A204.1 (cell line): ENCODE data around the gene PRKAA2.

Experiments used
- FAIRE-seq: peaks from 2 replicates; lab custom pipeline; 2012; peaks lifted over from hg19 to GRCh38; lab: Jason Lieb, UNC

The PRKAA2 gene

GRCh38 chr1:56654126-56654923, 9.2 kb downstream of the PRKAA2 start:
- FAIRE-seq: no peak

DNA sequence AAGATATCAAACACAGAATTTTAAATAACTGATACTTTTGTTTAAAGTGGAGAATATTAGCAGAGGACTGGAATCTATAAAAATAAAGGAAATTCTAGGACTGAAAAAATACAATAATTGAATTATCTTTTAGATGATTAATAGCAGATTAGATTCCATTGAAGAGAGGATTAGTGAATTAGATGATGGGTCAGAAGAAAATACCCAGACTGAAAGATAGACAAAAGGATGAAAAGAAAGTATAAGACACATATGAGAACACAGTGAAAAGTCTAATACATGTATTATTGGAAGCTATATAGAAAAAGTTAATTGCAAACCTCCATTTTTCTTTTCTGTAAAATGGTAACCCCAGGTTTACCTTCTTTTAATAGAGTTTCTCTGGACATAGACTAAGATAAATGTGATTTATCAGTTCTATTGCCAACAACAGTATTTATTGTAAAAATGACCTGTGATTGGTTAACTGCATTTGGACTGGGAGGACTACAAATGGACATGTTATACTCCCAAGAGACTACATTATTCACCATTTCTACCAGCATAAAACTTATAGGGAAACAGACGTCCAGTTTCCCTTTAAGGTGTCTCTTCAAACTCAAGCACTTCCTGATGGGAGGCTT, 11.0 kb downstream of the PRKAA2 start:
- no peak for FAIRE-seq

- no peak for FAIRE-seq
Measured at GRCh38 chr1:56658254-56658653, 13.1 kb downstream of the PRKAA2 start.

GRCh38 chr1:56660293-56660692, 15.2 kb downstream of the PRKAA2 start:
- FAIRE-seq: no peak

DNA sequence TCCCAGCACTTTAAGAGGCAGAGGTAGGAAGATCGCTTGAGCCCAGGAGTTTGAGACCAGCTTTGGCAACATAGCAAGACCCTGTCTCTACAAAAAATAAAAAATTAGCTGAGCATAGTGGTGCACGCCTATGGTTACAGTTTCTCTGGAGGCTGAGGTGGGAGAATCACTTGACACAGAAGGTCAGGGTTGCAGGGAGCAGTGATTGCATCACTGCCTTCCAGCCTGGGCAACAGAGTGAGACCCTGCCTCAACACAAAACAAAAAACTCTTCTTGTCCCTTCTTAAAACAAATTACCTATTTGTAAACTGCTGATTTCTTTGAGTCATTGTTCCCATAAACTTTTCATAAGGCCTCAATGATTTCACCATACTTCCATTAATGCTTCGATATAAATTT, 18.7 kb downstream of the PRKAA2 start:
- no peak for FAIRE-seq

DNA sequence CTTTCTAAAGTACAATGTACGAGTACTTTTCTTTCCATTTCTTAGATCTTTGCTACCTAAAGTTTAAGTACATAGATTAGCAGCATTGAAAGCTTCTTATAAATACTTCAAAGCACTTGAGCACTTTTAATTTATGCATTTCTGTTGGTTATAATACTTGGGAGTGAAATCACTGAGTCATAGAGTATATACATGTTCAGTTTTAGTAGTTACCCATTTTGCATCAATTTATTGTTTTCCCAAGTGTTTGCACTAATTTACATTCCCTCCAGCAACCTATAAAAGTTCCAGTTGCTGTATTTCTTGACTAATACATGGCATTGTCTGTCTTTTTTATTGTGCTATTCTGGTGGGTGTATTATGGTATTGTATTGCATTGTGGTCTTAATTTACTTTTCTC, 20.3 kb downstream of the PRKAA2 start:
- FAIRE-seq: no peak

GRCh38 chr1:56666112-56666608, 21.0 kb downstream of the PRKAA2 start:
- FAIRE-seq: no peak

DNA sequence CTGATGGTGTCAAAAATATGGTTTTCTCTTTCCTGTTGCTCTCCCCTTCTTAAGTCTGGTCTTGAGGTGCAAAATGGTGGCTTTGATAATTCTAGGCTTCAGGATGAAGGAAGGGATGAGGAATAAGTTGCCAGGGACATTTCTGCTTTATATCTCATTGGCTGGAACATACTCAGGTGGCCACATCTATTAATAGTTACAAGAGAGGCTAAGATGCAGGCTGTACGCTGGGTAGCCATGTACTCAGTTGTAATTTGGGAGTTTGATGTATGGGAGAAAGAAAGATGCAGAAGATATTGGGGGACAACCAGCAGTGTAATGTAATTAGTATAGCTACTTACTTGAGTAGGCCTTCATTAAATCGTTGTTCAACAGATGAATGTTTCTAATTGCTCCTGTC, 25.2 kb downstream of the PRKAA2 start:
- FAIRE-seq: no peak

- no peak for FAIRE-seq
Measured at GRCh38 chr1:56671085-56671484, 26.0 kb downstream of the PRKAA2 start.

DNA sequence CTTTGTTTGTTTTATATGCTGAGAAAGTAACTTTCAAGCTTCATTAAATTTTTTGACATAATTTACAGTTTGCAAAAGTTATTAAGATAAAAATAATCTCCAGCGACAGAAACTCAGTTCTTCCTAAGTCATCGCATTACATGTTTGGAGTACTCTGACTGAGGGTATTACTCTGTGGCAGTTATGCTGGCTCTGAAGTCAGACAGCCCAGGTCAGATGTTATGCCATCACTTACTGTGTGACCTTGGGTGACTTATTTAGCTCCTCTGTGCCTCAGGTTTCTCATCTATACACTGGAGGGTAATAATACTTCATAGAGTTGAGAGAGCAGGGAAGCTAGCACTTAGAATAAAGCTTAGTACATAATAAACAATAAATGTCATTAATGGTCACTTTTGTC, 26.4 kb downstream of the PRKAA2 start:
- no peak for FAIRE-seq

DNA sequence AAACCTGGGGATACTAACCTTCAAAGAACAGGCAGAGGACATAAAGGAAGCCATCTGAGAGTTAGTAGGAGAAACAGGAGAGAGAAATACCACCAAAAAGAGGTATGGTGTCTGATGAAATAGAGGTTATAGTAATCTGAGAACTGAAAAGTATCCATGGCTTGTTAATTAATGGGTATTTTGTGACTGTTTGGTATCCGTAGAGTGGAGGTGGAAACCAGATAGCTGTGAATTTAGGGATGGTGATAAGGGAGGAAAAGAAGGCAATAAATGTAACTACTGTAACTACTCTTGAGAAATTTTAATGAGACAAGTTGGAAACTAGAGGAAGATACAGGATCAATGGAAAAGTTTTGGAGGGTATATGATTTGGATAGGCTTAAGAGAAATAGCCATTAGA, 27.5 kb downstream of the PRKAA2 start:
- FAIRE-seq: no peak

DNA sequence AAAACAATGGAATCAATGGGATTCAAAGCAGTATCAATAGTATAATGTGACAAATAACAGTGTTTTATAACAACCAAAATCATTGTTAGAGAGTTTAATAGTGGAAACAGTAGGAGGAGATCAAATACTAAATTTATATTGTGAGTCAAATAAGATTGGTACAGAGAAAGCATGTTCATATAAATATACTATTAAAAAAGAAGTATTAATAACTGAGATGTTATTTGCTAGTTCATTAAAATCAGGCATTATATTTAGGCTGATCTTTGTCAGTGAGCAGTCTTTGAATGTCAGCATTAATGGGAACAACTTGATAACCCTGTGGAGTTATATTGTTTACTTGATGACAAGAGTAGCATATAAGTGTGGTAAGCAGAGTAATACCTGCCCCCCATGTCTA, 30.6 kb downstream of the PRKAA2 start:
- FAIRE-seq: no peak

DNA sequence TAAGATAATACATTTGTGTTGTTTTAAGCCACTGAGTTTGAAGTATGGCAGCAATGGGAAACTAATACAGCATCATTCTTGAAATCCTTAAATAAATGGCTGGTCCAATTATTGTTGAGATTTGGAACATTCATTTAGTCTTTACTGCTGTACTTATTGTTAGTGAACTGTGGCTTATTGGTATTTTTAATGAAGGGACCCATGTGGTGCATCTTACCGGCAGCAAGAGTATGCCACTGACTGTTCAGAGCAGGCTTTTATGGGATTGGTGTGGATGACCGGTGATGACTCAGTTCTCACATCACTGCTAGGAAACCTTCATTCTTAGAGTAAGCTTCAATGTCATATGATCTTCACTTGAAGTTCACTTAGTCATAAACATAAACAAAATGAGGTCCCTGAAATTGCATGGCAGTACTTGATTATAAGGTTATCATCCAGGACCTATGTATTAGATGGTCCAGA, 31.5 kb downstream of the PRKAA2 start:
- FAIRE-seq: no peak

- FAIRE-seq: no peak
Measured at GRCh38 chr1:56683569-56683968, 38.5 kb downstream of the PRKAA2 start.

- no peak for FAIRE-seq
Measured at GRCh38 chr1:56686169-56686568, 41.1 kb downstream of the PRKAA2 start.

- no peak for FAIRE-seq
Measured at GRCh38 chr1:56688522-56689026, 43.5 kb downstream of the PRKAA2 start.

GRCh38 chr1:56696663-56697062, 51.5 kb downstream of the PRKAA2 start:
- no peak for FAIRE-seq

DNA sequence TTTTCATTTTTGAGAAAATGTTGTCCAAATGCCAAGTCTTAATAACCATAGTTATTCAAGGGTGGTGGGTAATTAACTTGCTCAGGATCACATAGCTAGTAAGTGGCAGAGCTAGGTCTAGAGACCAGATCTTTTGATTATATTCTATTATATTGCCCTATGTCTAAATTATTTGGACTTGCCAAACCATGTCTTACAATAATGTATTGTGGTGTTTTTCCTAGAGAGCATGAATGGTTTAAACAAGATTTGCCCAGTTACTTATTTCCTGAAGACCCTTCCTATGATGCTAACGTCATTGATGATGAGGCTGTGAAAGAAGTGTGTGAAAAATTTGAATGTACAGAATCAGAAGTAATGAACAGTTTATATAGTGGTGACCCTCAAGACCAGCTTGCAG, 58.6 kb downstream of the PRKAA2 start:
- FAIRE-seq: no peak

GRCh38 chr1:56707379-56707778, 62.3 kb downstream of the PRKAA2 start:
- no peak for FAIRE-seq

GRCh38 chr1:56709269-56709880, 64.3 kb downstream of the PRKAA2 start:
- peak; percentile 94 for FAIRE-seq

DNA sequence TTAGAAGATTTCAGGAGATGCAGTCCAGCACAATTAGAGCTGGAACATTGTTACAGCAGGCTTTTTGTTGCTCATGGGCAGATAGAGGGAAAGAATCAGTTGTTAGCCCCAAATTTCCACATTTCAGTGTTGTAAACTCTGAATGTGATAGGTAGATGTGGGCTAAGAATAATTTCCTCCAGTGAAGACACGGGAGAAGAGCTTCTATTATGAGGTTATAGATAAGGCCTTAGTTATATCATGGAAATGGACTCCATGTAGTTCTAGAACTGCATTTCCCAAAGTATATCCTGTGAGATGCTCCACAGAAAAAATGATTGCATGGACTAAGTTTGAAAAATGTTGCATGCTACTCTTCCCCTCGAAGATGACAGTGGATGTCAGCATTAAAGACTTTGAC, 64.9 kb downstream of the PRKAA2 start:
- no peak for FAIRE-seq

- no peak for FAIRE-seq
Measured at GRCh38 chr1:56710646-56711045, 65.5 kb downstream of the PRKAA2 start.

- FAIRE-seq: no peak
Measured at GRCh38 chr1:56712150-56712549, 67.0 kb downstream of the PRKAA2 start.
